Thyroid gland (tissue), 4 donors: ENCODE data around the gene NF1. TPM values are rescaled to one million over a fixed set of nuclear protein-coding genes. Genes with fewer than 3 reads are reported as not detected.
"Not testable (repeated sequence)": the region's sequence is repeated elsewhere in the genome, so short reads cannot be mapped to it uniquely, and the experiment has no call there.

Experiments used
- DNase-seq, 2 donors: peaks; one replicate each; pipeline ENCODE4 v3.0.0-alpha.2; 2019
- H3K27ac ChIP-seq, 3 donors: fragments of 200-600 bp; sonication (generic); 1 replicate in 2 of 3; 2 replicates in 1 of 3; pipeline ENCODE4 v1.5.1; 2016 to 2019; ENCODE audit warnings: mild to moderate bottlenecking in 1 of 3, moderate library complexity in 1 of 3
- H3K27me3 ChIP-seq: fragments of 200-600 bp; sonication (generic); one replicate; pipeline ENCODE4 v1.5.1; 2019
- H3K36me3 ChIP-seq, 2 donors: fragments of 200-600 bp; sonication (generic); one replicate each; pipeline ENCODE4 v1.5.1; 2016 to 2019
- H3K4me1 ChIP-seq, 2 donors: fragments of 200-600 bp; sonication (generic); one replicate each; pipeline ENCODE4 v1.5.1; 2017 to 2019
- H3K4me3 ChIP-seq, 3 donors: fragments of 200-600 bp; sonication (generic); replicated peaks in 1 of 3; 1 replicate in 2 of 3; 2 replicates in 1 of 3; pipeline ENCODE4 v1.5.1; 2016; ENCODE audit warnings: mild to moderate bottlenecking in 1 of 3
- H3K9me3 ChIP-seq: fragments of 200-600 bp; sonication (generic); one replicate; pipeline ENCODE4 v1.5.1; 2017
- POLR2A ChIP-seq, 2 donors: fragments of 450-650 bp; IDR thresholded peaks; one replicate each; pipeline ENCODE4 v1.6.1; 2017; ENCODE audit warnings: antibody characterized with exemption in 2 of 2, mild to moderate bottlenecking in 2 of 2, moderate library complexity in 1 of 2
- WGBS, 2 donors: methylation state at CpG; one replicate each; pipeline ENCODE4 v1.1.5; 2017; 5-methylcytosine and 5-hydroxymethylcytosine counted together
- intact Hi-C: fragments of 100-400 bp; cut with DNase I; formaldehyde crosslinking; loops from one replicate; pipeline ENCODE4 v1.15.1; 2023
- total RNA-seq, 4 donors: library from RNA; depleted of rRNA; stranded (reverse); fragments of >200 nt; gene quantifications; one replicate each; pipeline ENCODE4 v1.2.3, GENCODE V29; 2016
- TF ChIP-seq, protein P1 (sequence below), 6 experiments: fragments of 200-600 bp in 3 of 6; fragments of 450-650 bp in 3 of 6; sonication (generic) in 3 of 6; IDR thresholded peaks; one replicate each; pipeline ENCODE4 v1.5.1; 2016 to 2019; ENCODE audit warnings: antibody characterized with exemption in 6 of 6, mild to moderate bottlenecking in 2 of 6, inconsistent platforms in 1 of 6, moderate library complexity in 1 of 6

NF1 gene
- total RNA-seq, 4 donors from 2014 or later, result 102 to 208 (median 129) TPM

DNA sequence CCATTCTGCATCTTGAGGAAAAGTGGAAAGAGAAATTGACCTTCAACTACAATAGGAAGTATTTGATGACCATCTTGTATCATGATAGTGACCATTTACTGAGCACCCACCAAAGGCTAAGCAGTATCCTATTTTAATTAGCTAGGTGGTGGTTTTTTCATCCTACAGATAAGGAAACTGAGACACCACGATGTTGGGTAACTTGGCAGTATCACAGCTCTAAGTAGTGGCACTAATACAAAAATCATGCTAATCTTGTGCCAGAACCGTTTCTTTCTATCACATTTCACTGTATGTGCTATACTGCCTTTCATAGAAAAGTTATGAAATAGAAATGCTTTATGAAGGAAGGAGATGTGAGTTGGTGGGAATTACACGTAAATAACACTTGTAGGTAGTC, 216.7 kb downstream of the NF1 start:
- Histone ChIP-seq H3K4me3 (no peak overlapping the region), H3K4me1 (no peaks in the 10 kb centered on the region), H3K36me3 (no peaks in the 10 kb centered on the region), H3K27me3 (no peaks in the 10 kb centered on the region), H3K27ac (no peak overlapping the region), H3K9me3 (no peaks in the 10 kb centered on the region)
- no peak for DNase-seq
- TF ChIP-seq, protein P1, sequence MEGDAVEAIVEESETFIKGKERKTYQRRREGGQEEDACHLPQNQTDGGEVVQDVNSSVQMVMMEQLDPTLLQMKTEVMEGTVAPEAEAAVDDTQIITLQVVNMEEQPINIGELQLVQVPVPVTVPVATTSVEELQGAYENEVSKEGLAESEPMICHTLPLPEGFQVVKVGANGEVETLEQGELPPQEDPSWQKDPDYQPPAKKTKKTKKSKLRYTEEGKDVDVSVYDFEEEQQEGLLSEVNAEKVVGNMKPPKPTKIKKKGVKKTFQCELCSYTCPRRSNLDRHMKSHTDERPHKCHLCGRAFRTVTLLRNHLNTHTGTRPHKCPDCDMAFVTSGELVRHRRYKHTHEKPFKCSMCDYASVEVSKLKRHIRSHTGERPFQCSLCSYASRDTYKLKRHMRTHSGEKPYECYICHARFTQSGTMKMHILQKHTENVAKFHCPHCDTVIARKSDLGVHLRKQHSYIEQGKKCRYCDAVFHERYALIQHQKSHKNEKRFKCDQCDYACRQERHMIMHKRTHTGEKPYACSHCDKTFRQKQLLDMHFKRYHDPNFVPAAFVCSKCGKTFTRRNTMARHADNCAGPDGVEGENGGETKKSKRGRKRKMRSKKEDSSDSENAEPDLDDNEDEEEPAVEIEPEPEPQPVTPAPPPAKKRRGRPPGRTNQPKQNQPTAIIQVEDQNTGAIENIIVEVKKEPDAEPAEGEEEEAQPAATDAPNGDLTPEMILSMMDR (IDR thresholded peaks at IDR 0.05), result no peak
- TF ChIP-seq POLR2A (IDR thresholded peaks at IDR 0.05), result no peak
- intact Hi-C loops, result no loop called here
- WGBS, 2 donors, result 84 to 93% methylated on average over 3 of the region's 3 CpGs

GRCh38 chr17:31312223-31312622, 217.4 kb downstream of the NF1 start:
- H3K4me3 ChIP-seq, H3K36me3 ChIP-seq: not testable (repeated sequence)

DNA sequence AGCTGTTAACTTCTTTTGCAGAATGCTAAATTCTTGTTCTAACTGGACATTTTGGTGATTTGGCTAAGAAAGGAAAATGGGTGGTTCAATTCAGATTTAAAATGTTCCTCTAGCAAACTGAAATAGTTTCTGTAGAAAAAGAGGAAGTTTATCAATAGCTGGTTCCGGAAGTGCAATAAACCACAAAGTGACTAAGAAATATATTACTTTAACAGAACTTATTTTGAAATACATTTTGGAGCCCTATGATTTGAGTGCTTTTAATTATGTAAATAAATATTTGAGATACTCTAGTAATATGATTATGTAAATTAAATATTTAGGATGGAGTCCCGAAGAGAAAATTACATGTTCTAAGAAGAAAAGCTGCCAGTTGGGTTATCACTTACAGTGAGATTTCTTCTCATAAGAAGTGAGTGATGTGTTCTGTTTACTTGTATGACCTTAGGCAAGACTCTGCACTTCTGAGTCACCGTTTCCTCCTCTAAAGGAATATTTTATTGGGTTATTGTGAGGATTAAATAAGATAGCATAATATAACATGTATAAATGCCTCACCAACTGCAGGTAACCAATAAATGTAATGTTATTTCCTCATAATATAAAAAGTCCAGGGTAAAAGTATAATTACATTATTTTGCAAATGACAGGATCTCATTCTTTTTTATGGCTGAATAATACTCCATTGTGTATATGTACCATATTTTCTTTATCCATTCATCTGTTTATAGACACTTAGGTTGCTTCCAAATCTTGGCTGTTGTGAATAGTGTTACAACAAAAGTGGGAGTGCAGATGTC, 219.4 kb downstream of the NF1 start, which contains the start of gene EVI2B:
EVI2B (minus strand) TSS at position 73 of the 800 bp plus-strand sequence. CDS start 8,445 bp downstream, outside the sequence.
- Histone ChIP-seq H3K9me3 (no peaks in the 10 kb centered on the region), H3K4me1 (peaks cover 0 to 3% of the 10 kb centered on the region in 2 donors), H3K27me3 (no peaks in the 10 kb centered on the region), H3K4me3 (no peak within 1 kb of the TSS), H3K36me3 (no peaks in the 10 kb centered on the region), H3K27ac (peak within 1 kb of the TSS in 2 of 3 donors; percentile 24 to 35)
- no peak for DNase-seq
- no peak for TF ChIP-seq POLR2A (IDR thresholded peaks at IDR 0.05)
- TF ChIP-seq, protein P1 (IDR thresholded peaks at IDR 0.05), result no peak
- WGBS, 2 donors, result 85 to 91% methylated on average over 3 of the region's 3 CpGs
- intact Hi-C loops, result no loop called here

More at GRCh38 chr17:31312223-31312622, 217.4 kb downstream of the NF1 start:
- H3K4me1 ChIP-seq, H3K27ac ChIP-seq, H3K27me3 ChIP-seq, DNase-seq, H3K9me3 ChIP-seq, intact Hi-C loops: not testable (repeated sequence)
- 82 to 87% methylated on average over 7 of the region's 7 CpGs for WGBS, 2 donors

GRCh38 chr17:31314782-31315100, 220.0 kb downstream of the NF1 start:
- no peak overlapping the region for H3K4me3 ChIP-seq
- TF ChIP-seq POLR2A (IDR thresholded peaks at IDR 0.05), result no peak
- TF ChIP-seq, protein P1 (IDR thresholded peaks at IDR 0.05), result no peak

GRCh38 chr17:31318298-31318801, 223.6 kb downstream of the NF1 start:
- DNase-seq, result peak; percentile 40 to 55
- H3K4me3 ChIP-seq, result no peak overlapping the region
- WGBS, 2 donors, result 71 to 83% methylated on average over 8 of the region's 8 CpGs
- intact Hi-C loops, result no loop called here
- no peaks in the 10 kb centered on the region for H3K36me3 ChIP-seq
- H3K27ac ChIP-seq, result peak overlapping the region in 2 of 3 donors; percentile 12 to 29
- H3K27me3 ChIP-seq, result no peaks in the 10 kb centered on the region
- H3K4me1 ChIP-seq, result peaks cover 0 to 3% of the 10 kb centered on the region in 2 donors
- H3K9me3 ChIP-seq, result no peaks in the 10 kb centered on the region
- TF ChIP-seq, protein P1 (IDR thresholded peaks at IDR 0.05), result no peak
- TF ChIP-seq POLR2A (IDR thresholded peaks at IDR 0.05), result no peak

More at GRCh38 chr17:31314782-31315100, 220.0 kb downstream of the NF1 start:
- no peak for DNase-seq
- WGBS, 2 donors, result 88 to 94% methylated on average over 3 of the region's 3 CpGs
- Histone ChIP-seq H3K27ac (no peak overlapping the region), H3K9me3 (no peaks in the 10 kb centered on the region), H3K27me3 (no peaks in the 10 kb centered on the region), H3K4me1 (peaks cover 0 to 3% of the 10 kb centered on the region in 2 donors), H3K36me3 (no peaks in the 10 kb centered on the region)
- intact Hi-C loops, result no loop called here
